ENCODE results near the gene IVL. TPM values are rescaled to one million over a fixed set of nuclear protein-coding genes. Genes with fewer than 3 reads are reported as not detected.

The IVL gene, protein sequence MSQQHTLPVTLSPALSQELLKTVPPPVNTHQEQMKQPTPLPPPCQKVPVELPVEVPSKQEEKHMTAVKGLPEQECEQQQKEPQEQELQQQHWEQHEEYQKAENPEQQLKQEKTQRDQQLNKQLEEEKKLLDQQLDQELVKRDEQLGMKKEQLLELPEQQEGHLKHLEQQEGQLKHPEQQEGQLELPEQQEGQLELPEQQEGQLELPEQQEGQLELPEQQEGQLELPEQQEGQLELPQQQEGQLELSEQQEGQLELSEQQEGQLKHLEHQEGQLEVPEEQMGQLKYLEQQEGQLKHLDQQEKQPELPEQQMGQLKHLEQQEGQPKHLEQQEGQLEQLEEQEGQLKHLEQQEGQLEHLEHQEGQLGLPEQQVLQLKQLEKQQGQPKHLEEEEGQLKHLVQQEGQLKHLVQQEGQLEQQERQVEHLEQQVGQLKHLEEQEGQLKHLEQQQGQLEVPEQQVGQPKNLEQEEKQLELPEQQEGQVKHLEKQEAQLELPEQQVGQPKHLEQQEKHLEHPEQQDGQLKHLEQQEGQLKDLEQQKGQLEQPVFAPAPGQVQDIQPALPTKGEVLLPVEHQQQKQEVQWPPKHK
- not detected in 2 replicates for total RNA-seq

GRCh38 chr1:152907686-152908601 is at the start of gene IVL:
IVL (plus strand) TSS chr1:152908546; CDS start chr1:152909798, 1,252 bp downstream.

DNA sequence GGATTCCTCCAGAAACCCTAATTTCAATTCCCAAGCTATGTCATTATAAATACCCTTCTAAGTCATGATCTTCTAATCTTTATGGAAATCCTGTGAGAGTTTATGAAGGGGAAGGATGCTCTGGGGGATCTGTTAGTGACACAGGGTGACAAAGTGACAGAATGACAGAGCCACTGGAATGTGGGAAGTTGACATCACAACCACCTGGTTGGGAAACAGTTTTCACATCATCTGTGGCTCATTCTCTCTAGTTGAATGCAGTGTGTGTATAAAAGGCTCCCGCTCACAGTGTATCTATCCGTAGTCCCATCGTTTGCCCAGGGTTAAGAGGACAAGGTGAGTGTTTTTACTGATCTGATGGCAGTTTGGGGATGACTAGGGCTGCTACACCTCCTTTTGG is 48.6 kb upstream of the IVL start, which contains the start of gene LCE7A:
Gene LCE7A (plus strand): TSS at position 301 of the 400 bp plus-strand sequence. CDS start 702 bp downstream, outside the sequence.

DNA sequence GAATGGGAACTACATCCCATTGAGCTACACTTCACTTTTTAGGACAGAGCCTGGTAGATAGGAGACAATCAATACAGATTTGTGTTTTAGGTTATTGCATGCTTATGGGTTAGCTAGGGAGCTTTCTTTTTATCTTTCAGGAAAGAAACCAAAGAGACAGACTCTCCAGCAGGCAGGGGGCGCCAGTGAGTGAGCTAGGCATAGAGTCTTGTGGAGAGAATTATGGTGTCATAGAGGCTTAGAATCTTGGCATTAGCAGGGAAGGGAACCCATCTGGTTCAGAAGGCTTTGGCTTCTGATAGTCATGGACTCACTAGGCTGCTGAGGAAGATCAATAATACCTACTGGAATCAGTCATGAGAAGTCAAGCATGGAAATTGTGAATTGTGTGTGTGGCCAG is 30.3 kb upstream of the IVL start, which contains the start of gene SMCP:
Gene SMCP (plus strand): TSS at position 281 of the 400 bp plus-strand sequence. CDS start 6,101 bp downstream, outside the sequence.

DNA sequence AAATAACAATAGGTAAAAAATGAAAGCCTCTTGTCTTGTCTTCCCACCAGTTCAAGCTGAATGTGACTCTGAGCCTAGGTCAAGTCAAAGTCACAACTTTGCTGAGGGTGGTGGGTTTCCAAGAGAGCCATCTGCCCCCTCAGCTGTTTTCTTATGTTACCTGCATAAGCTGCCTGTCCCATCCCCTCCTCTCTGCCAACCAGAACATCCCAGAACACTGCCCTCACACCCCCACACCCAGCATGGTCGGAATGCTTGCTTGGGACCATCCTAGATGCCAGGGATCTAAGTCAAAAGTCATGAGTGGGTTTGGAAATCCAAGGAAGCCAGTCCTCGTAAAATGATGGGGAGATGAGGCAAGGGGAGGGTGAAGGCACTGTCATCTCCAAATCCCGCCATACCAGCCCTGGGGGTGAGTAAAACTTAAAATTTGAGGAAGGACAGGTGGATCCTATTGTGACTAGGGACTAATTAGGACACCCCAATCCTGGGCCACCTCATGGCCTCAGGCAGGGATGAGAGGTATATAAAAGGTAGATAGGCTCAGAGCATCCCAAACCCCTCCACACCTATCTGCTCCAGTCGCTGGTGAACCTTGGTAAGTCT is 38.4 kb downstream of the IVL start, which contains the start of gene SPRR5:
Gene SPRR5 (plus strand): TSS at position 556 of the 606 bp plus-strand sequence. CDS start 1,349 bp downstream, outside the sequence.

Other genes starting within 250 kb of the IVL start
- not detected in 2 replicates for gene LCE2D, start 245.2 kb upstream of the IVL start, total RNA-seq
- not detected in 2 replicates for gene LCE2C, start 233.3 kb upstream of the IVL start, total RNA-seq
- gene LCE2B, start 222.4 kb upstream of the IVL start, total RNA-seq, result not detected in 2 replicates
- gene LCE2A, start 210.2 kb upstream of the IVL start, total RNA-seq, result not detected in 2 replicates
- not detected in 2 replicates for gene LCE4A, start 200.4 kb upstream of the IVL start, total RNA-seq
- gene KPRP, start 150.5 kb upstream of the IVL start, total RNA-seq, result not detected in 2 replicates
- not detected in 2 replicates for gene LCE1F, start 133.4 kb upstream of the IVL start, total RNA-seq
- not detected in 2 replicates for gene LCE1E, start 122.3 kb upstream of the IVL start, total RNA-seq
- gene LCE1D, start 111.8 kb upstream of the IVL start, total RNA-seq, result not detected in 2 replicates
- gene LCE1C, start 101.9 kb upstream of the IVL start, total RNA-seq, result not detected in 2 replicates
- gene LCE1B, start 96.6 kb upstream of the IVL start, total RNA-seq, result not detected in 2 replicates
- gene LCE1A, start 81.1 kb upstream of the IVL start, total RNA-seq, result not detected in 2 replicates
- not detected in 2 replicates for gene LCE6A, start 65.7 kb upstream of the IVL start, total RNA-seq
- not detected in 2 replicates for gene LCE7A, start 48.5 kb upstream of the IVL start, total RNA-seq
- gene SMCP, start 30.2 kb upstream of the IVL start, total RNA-seq, result not detected in 2 replicates
- not detected in 2 replicates for gene SPRR5, start 38.7 kb downstream of the IVL start, total RNA-seq
- gene SPRR4, start 62.1 kb downstream of the IVL start, total RNA-seq, result not detected in 2 replicates
- gene SPRR1A, start 75.5 kb downstream of the IVL start, total RNA-seq, result not detected in 2 replicates
- not detected in 2 replicates for gene SPRR3, start 93.2 kb downstream of the IVL start, total RNA-seq
- gene SPRR1B, start 122.7 kb downstream of the IVL start, total RNA-seq, result not detected in 2 replicates
- gene SPRR2D, start 132.6 kb downstream of the IVL start, total RNA-seq, result not detected in 2 replicates
- gene SPRR2A, start 149.0 kb downstream of the IVL start, total RNA-seq, result not detected in 2 replicates
- not detected in 2 replicates for gene SPRR2B, start 163.1 kb downstream of the IVL start, total RNA-seq
- not detected in 2 replicates for gene SPRR2E, start 186.0 kb downstream of the IVL start, total RNA-seq
- gene SPRR2F, start 205.0 kb downstream of the IVL start, total RNA-seq, result not detected in 2 replicates
- gene SPRR2G, start 242.3 kb downstream of the IVL start, total RNA-seq, result not detected in 2 replicates